GM12875 (cell line): ENCODE results near the gene SERINC3.

Experiments
- H3K4me3 ChIP-seq: one replicate; pipeline ENCODE4 v1.5.1; 2011; ENCODE audit warnings: low read depth, low read length, control low read depth
- TF ChIP-seq, protein P1 (sequence below): IDR thresholded peaks from 2 replicates; pipeline ENCODE4 v1.5.1; 2011; ENCODE audit warnings: low read depth, mild to moderate bottlenecking, control low read depth, inconsistent platforms, low read length, moderate library complexity, borderline replicate concordance; ENCODE audit not compliant: insufficient read depth

The SERINC3 gene

DNA sequence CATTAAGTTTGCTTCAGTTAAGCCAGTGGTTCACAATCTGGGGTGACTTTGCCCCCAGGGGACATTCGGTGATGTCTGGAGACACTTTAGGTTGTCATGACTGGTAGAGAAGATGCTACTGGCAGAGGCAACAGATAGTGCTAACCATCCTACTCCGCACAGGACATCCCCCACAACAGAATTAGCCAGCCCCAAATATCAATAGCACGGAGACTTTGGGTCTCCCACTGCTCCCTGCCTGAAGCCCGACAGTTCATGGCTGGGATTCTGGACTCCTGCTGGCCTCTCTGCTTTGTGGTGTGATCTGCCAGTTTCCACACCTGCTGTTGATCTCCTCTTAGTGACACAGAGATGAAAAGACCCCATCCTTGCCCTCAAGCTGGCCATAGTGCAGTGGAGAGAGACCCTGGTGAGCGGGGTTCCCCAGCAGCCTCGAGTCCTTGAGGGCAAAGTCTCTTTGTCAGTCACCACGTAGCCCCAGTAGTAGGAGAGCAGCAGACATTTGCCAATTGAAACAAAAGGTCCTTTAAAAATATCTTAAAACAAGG lies 70.9 kb downstream of the SERINC3 start:
- TF ChIP-seq, protein P1, sequence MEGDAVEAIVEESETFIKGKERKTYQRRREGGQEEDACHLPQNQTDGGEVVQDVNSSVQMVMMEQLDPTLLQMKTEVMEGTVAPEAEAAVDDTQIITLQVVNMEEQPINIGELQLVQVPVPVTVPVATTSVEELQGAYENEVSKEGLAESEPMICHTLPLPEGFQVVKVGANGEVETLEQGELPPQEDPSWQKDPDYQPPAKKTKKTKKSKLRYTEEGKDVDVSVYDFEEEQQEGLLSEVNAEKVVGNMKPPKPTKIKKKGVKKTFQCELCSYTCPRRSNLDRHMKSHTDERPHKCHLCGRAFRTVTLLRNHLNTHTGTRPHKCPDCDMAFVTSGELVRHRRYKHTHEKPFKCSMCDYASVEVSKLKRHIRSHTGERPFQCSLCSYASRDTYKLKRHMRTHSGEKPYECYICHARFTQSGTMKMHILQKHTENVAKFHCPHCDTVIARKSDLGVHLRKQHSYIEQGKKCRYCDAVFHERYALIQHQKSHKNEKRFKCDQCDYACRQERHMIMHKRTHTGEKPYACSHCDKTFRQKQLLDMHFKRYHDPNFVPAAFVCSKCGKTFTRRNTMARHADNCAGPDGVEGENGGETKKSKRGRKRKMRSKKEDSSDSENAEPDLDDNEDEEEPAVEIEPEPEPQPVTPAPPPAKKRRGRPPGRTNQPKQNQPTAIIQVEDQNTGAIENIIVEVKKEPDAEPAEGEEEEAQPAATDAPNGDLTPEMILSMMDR, result no peak
- no peak overlapping the region for H3K4me3 ChIP-seq

DNA sequence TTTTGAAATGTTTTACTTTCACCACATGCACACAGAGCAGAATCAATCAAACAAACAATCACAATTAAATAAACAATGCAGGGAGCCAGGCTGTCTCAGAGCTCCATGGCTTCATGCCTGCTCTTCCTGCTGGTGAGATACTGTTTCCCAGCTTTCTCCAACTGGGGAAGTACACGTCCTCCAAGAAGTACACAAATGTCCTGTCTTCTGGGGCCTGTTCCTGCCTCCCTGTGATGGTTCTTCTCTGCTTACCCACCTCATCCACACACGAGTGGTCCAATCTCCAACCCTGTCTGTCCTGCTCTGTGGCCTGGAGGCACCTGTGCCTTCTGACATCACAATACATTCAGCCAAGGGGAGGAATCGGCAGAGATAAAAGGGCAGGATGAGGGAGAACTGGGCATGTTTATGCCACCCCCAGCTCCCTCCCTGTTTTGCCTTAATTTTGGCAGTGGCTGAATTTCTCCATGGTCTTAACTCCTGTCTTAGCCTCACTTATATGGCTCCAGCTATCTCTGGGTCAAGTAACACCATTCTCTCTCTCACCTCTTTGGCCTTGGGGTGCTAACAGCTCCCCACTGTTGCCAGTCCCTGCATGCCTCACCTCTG lies 71.5 kb downstream of the SERINC3 start:
- TF ChIP-seq, protein P1, result no peak
- H3K4me3 ChIP-seq, result no peak overlapping the region

DNA sequence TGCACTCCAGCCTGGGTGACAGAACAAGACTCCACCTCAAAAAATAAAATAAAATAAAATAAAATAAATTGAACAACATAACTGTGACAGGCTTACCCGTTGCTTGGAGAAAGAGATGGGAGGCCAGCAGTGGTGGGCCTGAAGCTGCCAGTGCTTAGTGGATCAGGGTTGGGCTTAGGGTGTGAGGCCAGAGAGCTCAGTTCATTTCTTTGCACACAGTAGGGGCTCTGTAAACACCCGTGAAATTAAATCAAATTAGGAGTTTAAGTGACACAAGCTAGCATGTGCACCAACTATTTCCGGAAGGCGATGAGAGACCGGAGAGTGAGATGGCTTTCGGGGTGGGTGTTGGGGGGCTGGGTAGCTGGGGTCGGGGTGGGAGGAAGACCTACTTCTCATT lies 72.0 kb downstream of the SERINC3 start:
- no peak overlapping the region for H3K4me3 ChIP-seq
- TF ChIP-seq, protein P1, result no peak

DNA sequence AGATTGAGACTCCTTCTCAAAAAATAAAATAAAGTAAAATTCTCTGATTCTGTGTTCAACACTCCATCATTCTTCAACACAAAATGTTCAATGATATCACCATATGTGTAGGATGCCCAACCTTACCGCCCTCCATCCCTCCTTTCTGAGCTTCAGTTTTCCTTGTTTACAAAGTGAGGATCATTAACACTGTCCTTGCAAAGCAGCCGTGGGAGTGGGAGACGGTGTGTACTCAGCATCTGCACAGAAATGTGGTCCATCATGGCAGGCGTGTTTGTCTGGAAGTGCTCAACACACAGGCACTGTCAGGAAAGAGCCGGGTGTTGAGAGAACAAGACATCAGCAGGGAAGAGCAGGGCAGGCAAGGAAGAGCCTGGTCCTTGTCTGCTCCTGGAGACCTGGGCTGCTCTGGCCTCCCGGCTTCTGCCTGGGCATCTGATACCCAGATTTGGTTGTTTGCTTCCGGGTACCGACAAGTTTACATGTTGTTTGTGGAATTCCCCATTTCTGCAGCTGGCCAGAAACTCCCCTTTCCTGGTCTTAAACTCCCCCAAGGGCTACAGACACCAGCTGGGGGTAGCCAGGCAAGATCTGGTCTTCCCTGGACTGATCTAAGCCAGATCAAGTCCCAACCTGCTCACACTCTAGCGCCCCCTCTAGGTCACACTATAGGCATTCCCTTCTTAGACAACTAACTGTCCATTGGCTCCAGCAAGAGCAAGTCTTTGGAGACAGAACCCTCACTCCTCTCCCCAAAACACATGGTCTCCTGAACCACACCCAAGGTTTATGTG lies 72.9 kb downstream of the SERINC3 start:
- H3K4me3 ChIP-seq, result no peak overlapping the region
- TF ChIP-seq, protein P1, result peak; percentile 51; the same call in 1 of the 2 replicates

DNA sequence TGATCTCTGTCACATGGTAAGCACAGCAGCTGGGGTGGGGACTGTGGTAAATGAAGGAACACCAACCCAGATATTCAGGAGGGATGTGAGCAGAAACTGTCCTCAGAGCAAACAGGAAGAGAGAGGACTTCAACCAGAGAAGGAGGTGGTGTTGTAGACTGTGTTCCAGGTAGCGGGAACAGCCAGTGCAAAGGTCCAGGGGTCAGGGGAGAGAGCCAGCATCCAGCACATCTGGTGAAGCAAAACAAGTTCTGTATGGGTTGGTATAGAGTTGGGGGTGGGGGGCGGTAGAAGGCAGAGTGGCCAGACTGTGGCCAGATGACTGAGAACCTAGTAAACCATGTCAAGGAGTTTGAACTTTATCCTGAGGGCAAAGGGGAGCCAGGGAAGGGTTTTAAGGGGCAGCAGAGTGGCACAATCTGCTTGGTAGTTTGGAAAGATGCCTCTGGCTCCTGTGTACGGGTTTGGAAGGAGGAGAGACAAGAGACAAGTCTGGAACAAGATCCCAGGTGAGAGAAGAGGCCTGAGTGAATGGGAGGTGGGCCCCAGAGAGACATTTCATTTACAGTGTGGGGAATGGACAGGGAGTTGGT lies 73.9 kb downstream of the SERINC3 start:
- TF ChIP-seq, protein P1, result no peak

More for the DNA sequence above, 73.9 kb downstream of the SERINC3 start:
- no peak overlapping the region for H3K4me3 ChIP-seq
